NCI-H1694 (cell line): Measurements from ENCODE around the gene PPP5C.
"Not testable (repeated sequence)": the region's sequence is repeated elsewhere in the genome, so short reads cannot be mapped to it uniquely, and the experiment has no call there.

Source experiments
- DNase-seq: peaks from one replicate; lab custom pipeline; 2025; lab: John Stamatoyannopoulos, UW

Gene PPP5C

DNA sequence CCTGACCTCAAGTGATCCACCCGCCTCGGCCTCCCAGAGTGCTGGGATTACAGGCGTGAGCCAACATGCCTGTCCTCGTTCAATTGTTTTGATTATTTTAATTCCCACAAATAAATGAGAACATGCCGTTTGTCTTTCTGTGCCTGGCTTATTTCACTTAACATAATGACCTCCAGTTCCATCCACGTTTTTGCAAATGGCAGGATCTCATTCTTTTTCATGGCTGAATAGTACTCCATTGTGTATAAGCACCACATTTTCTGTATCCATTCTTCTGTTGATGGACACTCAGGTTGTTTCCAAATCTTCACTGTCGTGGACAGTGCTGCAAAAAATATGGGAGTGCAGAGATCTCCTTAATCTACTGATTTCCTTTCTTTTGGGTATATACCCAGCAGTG lies 86.6 kb downstream of the PPP5C start:
- DNase-seq = not testable (repeated sequence)

- DNase-seq = no peak
These were observed 88.1 kb downstream of the PPP5C start for GRCh38 chr19:46435009-46435408.

DNA sequence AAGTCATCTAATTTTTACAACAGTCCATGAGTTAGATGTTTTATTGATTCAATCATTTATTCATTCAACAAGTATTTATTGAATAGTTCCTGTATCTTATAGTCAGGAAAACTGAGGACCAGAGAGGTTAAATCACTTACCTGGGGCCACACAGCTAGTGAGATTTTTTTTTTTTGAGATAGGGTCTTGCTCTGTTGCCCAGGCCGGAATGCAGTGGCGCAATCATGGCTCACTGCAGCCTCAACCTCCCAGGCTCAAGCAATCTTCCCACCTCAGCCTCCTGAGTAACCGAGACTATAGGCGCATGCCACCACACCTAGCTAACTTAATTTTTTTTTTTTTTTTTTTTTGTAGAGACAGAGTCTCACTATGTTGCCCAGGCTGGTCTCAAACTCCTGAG lies 88.8 kb downstream of the PPP5C start:
- DNase-seq = not testable (repeated sequence)
